Measurements from ENCODE around the gene IL6ST.

Gene IL6ST

GRCh38 chr5:55894135-55894534, 100.6 kb downstream of the IL6ST start:
- in situ Hi-C loops (cut with HindIII; ENCODE audit: low sequenced_read_pairs): no loop called here
- TF ChIP-seq CTCF (IDR thresholded peaks at IDR 0.05; ENCODE audit: low read depth, low read length, missing control alignments): no peak
- no peak overlapping the region for H3K4me3 ChIP-seq (ENCODE audit: low read depth, low read length)
- DNase-seq (ENCODE audit: low read depth): no peak

GRCh38 chr5:55892479-55892878, 102.3 kb downstream of the IL6ST start:
- DNase-seq (ENCODE audit: low read depth): no peak
- in situ Hi-C loops (cut with HindIII; ENCODE audit: low sequenced_read_pairs): no loop called here
- H3K4me3 ChIP-seq (ENCODE audit: low read depth, low read length): no peak overlapping the region
- TF ChIP-seq CTCF (IDR thresholded peaks at IDR 0.05; ENCODE audit: low read depth, low read length, missing control alignments): no peak

- no peak overlapping the region for H3K4me3 ChIP-seq (ENCODE audit: low read depth, low read length)
- TF ChIP-seq CTCF (IDR thresholded peaks at IDR 0.05; ENCODE audit: low read depth, low read length, missing control alignments): no peak
- no peak for DNase-seq (ENCODE audit: low read depth)
- in situ Hi-C loops (cut with HindIII; ENCODE audit: low sequenced_read_pairs): no loop called here
Observed at GRCh38 chr5:55888205-55888604, 106.6 kb downstream of the IL6ST start.

GRCh38 chr5:55885359-55885758, 109.4 kb downstream of the IL6ST start:
- in situ Hi-C loops (cut with HindIII; ENCODE audit: low sequenced_read_pairs): no loop called here
- TF ChIP-seq CTCF (IDR thresholded peaks at IDR 0.05; ENCODE audit: low read depth, low read length, missing control alignments): no peak
- DNase-seq (ENCODE audit: low read depth): no peak
- no peak overlapping the region for H3K4me3 ChIP-seq (ENCODE audit: low read depth, low read length)
